ENCODE data around the gene KRT83.
"Not testable (repeated sequence)": the region's sequence is repeated elsewhere in the genome, so short reads cannot be mapped to it uniquely, and the experiment has no call there.

The KRT83 gene

GRCh38 chr12:52352951-52353350 lies 31.8 kb upstream of the KRT83 start:
- DNase-seq: no peak

GRCh38 chr12:52351196-52352059 lies 30.2 kb upstream of the KRT83 start:
- DNase-seq: no peak

- no peak for DNase-seq
These were observed 29.6 kb upstream of the KRT83 start for GRCh38 chr12:52350786-52351185.

GRCh38 chr12:52350021-52350620 lies 28.9 kb upstream of the KRT83 start:
- DNase-seq: no peak

- DNase-seq: no peak
These were observed 28.0 kb upstream of the KRT83 start for GRCh38 chr12:52349196-52349595.

GRCh38 chr12:52347551-52348510 lies 26.6 kb upstream of the KRT83 start:
- no peak for DNase-seq

GRCh38 chr12:52347016-52347415 lies 25.8 kb upstream of the KRT83 start:
- no peak for DNase-seq

GRCh38 chr12:52346593-52346992 lies 25.4 kb upstream of the KRT83 start:
- DNase-seq: no peak

GRCh38 chr12:52345041-52345440 lies 23.8 kb upstream of the KRT83 start:
- DNase-seq: not testable (repeated sequence)

- DNase-seq: no peak
These were observed 22.9 kb upstream of the KRT83 start for GRCh38 chr12:52344111-52344510.

- no peak for DNase-seq
These were observed 22.4 kb upstream of the KRT83 start for GRCh38 chr12:52343550-52343949.

GRCh38 chr12:52342781-52343490 lies 21.7 kb upstream of the KRT83 start:
- DNase-seq: no peak

GRCh38 chr12:52341066-52341580 lies 19.9 kb upstream of the KRT83 start:
- no peak for DNase-seq

- no peak for DNase-seq
These were observed 17.2 kb upstream of the KRT83 start for GRCh38 chr12:52338241-52338960.

- no peak for DNase-seq
These were observed 15.9 kb upstream of the KRT83 start for GRCh38 chr12:52337054-52337453.

GRCh38 chr12:52336641-52337040 lies 15.4 kb upstream of the KRT83 start:
- no peak for DNase-seq

- no peak for DNase-seq
These were observed 14.5 kb upstream of the KRT83 start for GRCh38 chr12:52335598-52336262.

GRCh38 chr12:52334185-52334584 lies 13.0 kb upstream of the KRT83 start:
- DNase-seq: no peak

- DNase-seq: no peak
These were observed 12.1 kb upstream of the KRT83 start for GRCh38 chr12:52333321-52333720.

- DNase-seq: no peak
These were observed 11.2 kb upstream of the KRT83 start for GRCh38 chr12:52332381-52332780.

- DNase-seq: no peak
These were observed 10.6 kb upstream of the KRT83 start for GRCh38 chr12:52331833-52332232.

Measured in fibroblast of skin of right quadriceps (primary cell).